Pericardium fibroblast (primary cell): ENCODE measurements around the gene SGSH. TPM values are rescaled to one million over a fixed set of nuclear protein-coding genes. Genes with fewer than 3 reads are reported as not detected.

Experiments
- total RNA-seq: library from RNA; depleted of rRNA; stranded (reverse); fragments of >200 nt; gene quantifications from 2 replicates; pipeline ENCODE4 v1.2.3, GENCODE V29; 2015

Gene SGSH
- total RNA-seq, result 19.5 and 21.4 TPM in 2 replicates

GRCh38 chr17:80220054-80220735, at the start of gene SGSH, which contains the start of gene SLC26A11:
TSS of gene SGSH (minus strand) at chr17:80220333. CDS start at chr17:80220313, 20 bp downstream.
TSS of gene SLC26A11 (plus strand) at chr17:80220427. CDS start at chr17:80221561, 1,134 bp downstream.

GRCh38 chr17:80260791-80261158, 40.6 kb upstream of the SGSH start, which contains the start of gene RNF213:
TSS of gene RNF213 (plus strand) at chr17:80260852. CDS start at chr17:80263682, 2,830 bp downstream.

GRCh38 chr17:80169784-80170500, 50.2 kb downstream of the SGSH start, which contains the start of gene CARD14:
TSS of gene CARD14 (plus strand) at chr17:80170030. CDS start at chr17:80181439, 11,409 bp downstream.

Other genes with a start within 250 kb of the SGSH start
- gene TBC1D16, start 184.5 kb downstream of the SGSH start, total RNA-seq, result 34.9 and 79.6 TPM in 2 replicates
- 1.5 TPM in 2 replicates for gene CCDC40, start 183.7 kb downstream of the SGSH start, total RNA-seq
- gene GAA, start 118.8 kb downstream of the SGSH start, total RNA-seq, result 111 and 122 TPM in 2 replicates
- gene EIF4A3, start 73.2 kb downstream of the SGSH start, total RNA-seq, result 82.6 and 86.3 TPM in 2 replicates
- gene CARD14, start 50.3 kb downstream of the SGSH start, total RNA-seq, result not detected in 2 replicates
- gene SLC26A11, start 94 bp upstream of the SGSH start, total RNA-seq, result 4.5 and 8.9 TPM in 2 replicates
- gene RNF213, start 40.5 kb upstream of the SGSH start, total RNA-seq, result 31.9 and 44.2 TPM in 2 replicates
- 23.7 and 27.1 TPM in 2 replicates for gene ENDOV, start 194.8 kb upstream of the SGSH start, total RNA-seq